ENCODE results near the gene FAM83G. TPM values are rescaled to one million over a fixed set of nuclear protein-coding genes. Genes with fewer than 3 reads are reported as not detected.

The FAM83G gene
- total and polyA plus RNA-seq, 12 donors, result 1.8 to 7.3 (median 4.0) TPM

DNA sequence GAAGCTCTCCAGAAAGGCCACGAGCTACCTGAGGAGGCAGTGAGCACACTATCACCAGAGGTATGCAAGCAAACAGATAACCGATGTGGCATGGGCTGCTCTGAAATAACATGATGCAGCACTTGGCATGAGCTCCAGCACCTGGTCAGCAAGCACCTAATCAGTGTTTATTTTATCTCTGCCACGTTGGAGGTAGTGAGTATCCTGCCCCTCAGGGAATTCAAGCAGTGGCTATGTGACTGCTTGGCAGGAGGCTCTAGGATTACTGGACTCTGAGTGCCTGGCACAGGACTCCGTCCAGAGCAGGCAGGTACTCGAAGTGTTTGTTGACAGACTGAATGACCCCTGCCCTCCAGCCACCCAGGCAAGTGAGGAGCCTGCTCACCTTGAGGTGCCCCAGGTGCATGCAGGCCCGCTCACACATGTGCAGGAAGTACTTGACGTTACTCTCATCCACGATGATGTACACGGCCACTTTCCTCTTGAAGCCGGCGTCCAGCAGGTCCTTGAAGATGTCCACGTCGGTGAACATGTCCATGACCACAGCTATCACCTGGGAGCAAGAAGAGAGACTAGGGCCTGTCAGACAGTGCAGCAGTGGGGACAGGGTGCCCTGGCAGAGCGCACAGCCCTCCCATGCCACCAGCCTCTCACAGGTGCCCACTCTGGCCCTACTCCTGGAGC is 16.6 kb downstream of the FAM83G start:
- no peaks in the 10 kb centered on the region for H3K36me3 ChIP-seq (replicated peaks in 1 of 2)
- no peak overlapping the region for H3K27ac ChIP-seq
- H3K27me3 ChIP-seq, result no peaks in the 10 kb centered on the region
- intact Hi-C loops (cut with DNase I), result no loop called here
- no peaks in the 10 kb centered on the region for H3K4me1 ChIP-seq (replicated peaks in 1 of 2)
- DNase-seq, result no peak
- no peaks in the 10 kb centered on the region for H3K9me3 ChIP-seq (replicated peaks in 1 of 3)
- no peak for TF ChIP-seq POLR2A (IDR thresholded peaks at IDR 0.05)
- no peak for TF ChIP-seq CTCF (IDR thresholded peaks at IDR 0.05)
- H3K4me3 ChIP-seq, result no peak overlapping the region
- WGBS, 4 donors, result 87 to 94% (median 92%) methylated on average over 11 to 14 of the region's 14 CpGs

- DNase-seq, result no peak
- no peak overlapping the region for H3K27ac ChIP-seq
- no peaks in the 10 kb centered on the region for H3K4me1 ChIP-seq (replicated peaks in 1 of 2)
- no peaks in the 10 kb centered on the region for H3K9me3 ChIP-seq (replicated peaks in 1 of 3)
- no peaks in the 10 kb centered on the region for H3K27me3 ChIP-seq
- TF ChIP-seq POLR2A (IDR thresholded peaks at IDR 0.05) (no peak), CTCF (IDR thresholded peaks at IDR 0.05) (no peak)
- WGBS, 4 donors, result 91 to 94% (median 93%) methylated on average over 8 to 9 of the region's 9 CpGs
- intact Hi-C loops (cut with DNase I), result no loop called here
- H3K36me3 ChIP-seq (replicated peaks in 1 of 2), result no peaks in the 10 kb centered on the region
- H3K4me3 ChIP-seq, result no peak overlapping the region
These were observed 17.3 kb downstream of the FAM83G start for GRCh38 chr17:18987230-18987610.

- no peak for TF ChIP-seq POLR2A (IDR thresholded peaks at IDR 0.05)
- TF ChIP-seq CTCF (IDR thresholded peaks at IDR 0.05), result no peak
- no peaks in the 10 kb centered on the region for H3K36me3 ChIP-seq (replicated peaks in 1 of 2)
- intact Hi-C loops (cut with DNase I), result no loop called here
- no peaks in the 10 kb centered on the region for H3K9me3 ChIP-seq (replicated peaks in 1 of 3)
- H3K4me3 ChIP-seq, result no peak overlapping the region
- no peak for DNase-seq
- H3K27me3 ChIP-seq, result no peaks in the 10 kb centered on the region
- H3K27ac ChIP-seq, result no peak overlapping the region
- H3K4me1 ChIP-seq (replicated peaks in 1 of 2), result no peaks in the 10 kb centered on the region
- WGBS, 4 donors, result 92 to 94% (median 93%) methylated on average over 9 to 21 of the region's 21 CpGs
These were observed 17.9 kb downstream of the FAM83G start for GRCh38 chr17:18986541-18987229.

- H3K4me1 ChIP-seq (replicated peaks in 1 of 2), result no peaks in the 10 kb centered on the region
- no peak for DNase-seq
- no peaks in the 10 kb centered on the region for H3K9me3 ChIP-seq (replicated peaks in 1 of 3)
- TF ChIP-seq CTCF (IDR thresholded peaks at IDR 0.05) (no peak), POLR2A (IDR thresholded peaks at IDR 0.05) (no peak)
- no peaks in the 10 kb centered on the region for H3K36me3 ChIP-seq (replicated peaks in 1 of 2)
- no peak overlapping the region for H3K4me3 ChIP-seq
- intact Hi-C loops (cut with DNase I), result no loop called here
- H3K27me3 ChIP-seq, result no peaks in the 10 kb centered on the region
- WGBS, 4 donors, result 95 to 100% (median 97%) methylated on average over 3 to 9 of the region's 9 CpGs; no CpG with 5 or more reads in 1 of the 4 donors
- H3K27ac ChIP-seq, result no peak overlapping the region
These were observed 19.1 kb downstream of the FAM83G start for GRCh38 chr17:18985475-18985874.
